ENCODE results near the gene PLXNA4. TPM values are rescaled to one million over a fixed set of nuclear protein-coding genes. Genes with fewer than 3 reads are reported as not detected.

The PLXNA4 gene
- total RNA-seq, 1 donor from 2014 or later, result 3.3 TPM

GRCh38 chr7:132349075-132349474, 227.2 kb downstream of the PLXNA4 start:
- Histone ChIP-seq H2AFZ (ENCODE audit: low read depth, low read length) (no peak overlapping the region), H3K27ac (ENCODE audit: low read depth, low read length) (no peak overlapping the region), H4K20me1 (ENCODE audit: insufficient read depth, low read length) (no peaks in the 10 kb centered on the region), H3K4me3 (ENCODE audit: insufficient read depth, low read depth, low read length) (no peak overlapping the region), H3K4me2 (ENCODE audit: low read length) (no peak overlapping the region), H3K36me3 (ENCODE audit: insufficient read depth, low read length) (no peaks in the 10 kb centered on the region), H3K79me2 (ENCODE audit: insufficient read depth, low read length) (no peaks in the 10 kb centered on the region), H3K9me3 (ENCODE audit: insufficient read depth, low read depth, low read length) (no peaks in the 10 kb centered on the region), H3K9ac (ENCODE audit: low read length) (no peak overlapping the region), H3K4me1 (ENCODE audit: insufficient read depth, low read length) (no peaks in the 10 kb centered on the region), H3K27me3 (ENCODE audit: insufficient read depth, low read length) (no peaks in the 10 kb centered on the region)
- DNase-seq (ENCODE audit: low read depth) (no peak), FAIRE-seq (no peak)
- Mint-ChIP-seq H3K36me3 (ENCODE audit: low read depth, unreplicated experiment) (no peaks in the 10 kb centered on the region), H3K9me3 (ENCODE audit: unreplicated experiment) (peaks cover 3% of the 10 kb centered on the region), H3K27me3 (ENCODE audit: low read depth, unreplicated experiment) (peaks cover 51% of the 10 kb centered on the region), H3K4me1 (ENCODE audit: low read depth, unreplicated experiment) (no peaks in the 10 kb centered on the region), H3K4me3 (ENCODE audit: unreplicated experiment) (no peak overlapping the region), H3K27ac (ENCODE audit: unreplicated experiment) (no peak overlapping the region)
- TF ChIP-seq EZH2 (IDR thresholded peaks at IDR 0.05; ENCODE audit: insufficient read depth, low read length), result no peak
- TF ChIP-seq, protein P1, sequence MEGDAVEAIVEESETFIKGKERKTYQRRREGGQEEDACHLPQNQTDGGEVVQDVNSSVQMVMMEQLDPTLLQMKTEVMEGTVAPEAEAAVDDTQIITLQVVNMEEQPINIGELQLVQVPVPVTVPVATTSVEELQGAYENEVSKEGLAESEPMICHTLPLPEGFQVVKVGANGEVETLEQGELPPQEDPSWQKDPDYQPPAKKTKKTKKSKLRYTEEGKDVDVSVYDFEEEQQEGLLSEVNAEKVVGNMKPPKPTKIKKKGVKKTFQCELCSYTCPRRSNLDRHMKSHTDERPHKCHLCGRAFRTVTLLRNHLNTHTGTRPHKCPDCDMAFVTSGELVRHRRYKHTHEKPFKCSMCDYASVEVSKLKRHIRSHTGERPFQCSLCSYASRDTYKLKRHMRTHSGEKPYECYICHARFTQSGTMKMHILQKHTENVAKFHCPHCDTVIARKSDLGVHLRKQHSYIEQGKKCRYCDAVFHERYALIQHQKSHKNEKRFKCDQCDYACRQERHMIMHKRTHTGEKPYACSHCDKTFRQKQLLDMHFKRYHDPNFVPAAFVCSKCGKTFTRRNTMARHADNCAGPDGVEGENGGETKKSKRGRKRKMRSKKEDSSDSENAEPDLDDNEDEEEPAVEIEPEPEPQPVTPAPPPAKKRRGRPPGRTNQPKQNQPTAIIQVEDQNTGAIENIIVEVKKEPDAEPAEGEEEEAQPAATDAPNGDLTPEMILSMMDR (IDR thresholded peaks at IDR 0.05; ENCODE audit: insufficient read depth, low read depth, low read length), result no peak

DNA sequence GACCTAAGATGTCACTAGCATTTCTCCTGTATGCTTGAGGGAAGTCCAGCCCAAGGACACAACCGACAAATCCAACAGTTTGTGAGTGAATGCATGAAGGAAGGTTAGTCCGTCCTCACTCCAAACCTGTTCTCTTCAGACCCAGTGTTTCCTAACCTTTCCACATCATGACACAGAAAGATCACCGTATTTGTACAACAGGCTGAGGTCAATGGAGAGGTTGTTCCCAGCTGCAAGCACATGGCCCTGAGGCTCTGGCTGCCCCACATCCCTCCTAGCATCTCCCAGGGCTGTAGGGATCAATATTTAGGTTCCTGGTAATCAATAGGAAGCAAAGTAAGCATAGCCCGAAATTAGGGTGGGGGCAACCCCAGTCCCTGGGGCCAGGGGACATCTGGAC, 227.9 kb downstream of the PLXNA4 start:
- no peaks in the 10 kb centered on the region for H4K20me1 ChIP-seq (ENCODE audit: insufficient read depth, low read length)
- H3K9me3 ChIP-seq (ENCODE audit: insufficient read depth, low read depth, low read length), result no peaks in the 10 kb centered on the region
- no peak overlapping the region for H3K27ac ChIP-seq (ENCODE audit: low read depth, low read length)
- no peak overlapping the region for H3K4me2 ChIP-seq (ENCODE audit: low read length)
- no peaks in the 10 kb centered on the region for H3K79me2 ChIP-seq (ENCODE audit: insufficient read depth, low read length)
- DNase-seq (ENCODE audit: low read depth) (no peak), FAIRE-seq (no peak)
- Mint-ChIP-seq H3K4me3 (ENCODE audit: unreplicated experiment) (no peak overlapping the region), H3K9me3 (ENCODE audit: unreplicated experiment) (peaks cover 3% of the 10 kb centered on the region), H3K4me1 (ENCODE audit: low read depth, unreplicated experiment) (no peaks in the 10 kb centered on the region), H3K27ac (ENCODE audit: unreplicated experiment) (no peak overlapping the region), H3K36me3 (ENCODE audit: low read depth, unreplicated experiment) (no peaks in the 10 kb centered on the region), H3K27me3 (ENCODE audit: low read depth, unreplicated experiment) (peaks cover 46% of the 10 kb centered on the region)
- H3K27me3 ChIP-seq (ENCODE audit: insufficient read depth, low read length), result no peaks in the 10 kb centered on the region
- no peaks in the 10 kb centered on the region for H3K4me1 ChIP-seq (ENCODE audit: insufficient read depth, low read length)
- no peak overlapping the region for H3K4me3 ChIP-seq (ENCODE audit: insufficient read depth, low read depth, low read length)
- H3K36me3 ChIP-seq (ENCODE audit: insufficient read depth, low read length), result no peaks in the 10 kb centered on the region
- TF ChIP-seq, protein P1 (IDR thresholded peaks at IDR 0.05; ENCODE audit: insufficient read depth, low read depth, low read length), result no peak
- TF ChIP-seq EZH2 (IDR thresholded peaks at IDR 0.05; ENCODE audit: insufficient read depth, low read length), result no peak
- H2AFZ ChIP-seq (ENCODE audit: low read depth, low read length), result no peak overlapping the region
- no peak overlapping the region for H3K9ac ChIP-seq (ENCODE audit: low read length)

GRCh38 chr7:132347858-132348257, 228.4 kb downstream of the PLXNA4 start:
- Histone ChIP-seq H2AFZ (ENCODE audit: low read depth, low read length) (no peak overlapping the region), H3K4me1 (ENCODE audit: insufficient read depth, low read length) (no peaks in the 10 kb centered on the region)

More at GRCh38 chr7:132347858-132348257, 228.4 kb downstream of the PLXNA4 start:
- no peaks in the 10 kb centered on the region for H3K36me3 ChIP-seq (ENCODE audit: insufficient read depth, low read length)
- Mint-ChIP-seq H3K4me3 (ENCODE audit: unreplicated experiment) (no peak overlapping the region), H3K27me3 (ENCODE audit: low read depth, unreplicated experiment) (peaks cover 47% of the 10 kb centered on the region), H3K36me3 (ENCODE audit: low read depth, unreplicated experiment) (no peaks in the 10 kb centered on the region), H3K4me1 (ENCODE audit: low read depth, unreplicated experiment) (no peaks in the 10 kb centered on the region), H3K27ac (ENCODE audit: unreplicated experiment) (no peak overlapping the region), H3K9me3 (ENCODE audit: unreplicated experiment) (peaks cover 3% of the 10 kb centered on the region)
- H4K20me1 ChIP-seq (ENCODE audit: insufficient read depth, low read length), result no peaks in the 10 kb centered on the region
- H3K27ac ChIP-seq (ENCODE audit: low read depth, low read length), result no peak overlapping the region
- no peak for FAIRE-seq
- H3K9ac ChIP-seq (ENCODE audit: low read length), result no peak overlapping the region
- H3K9me3 ChIP-seq (ENCODE audit: insufficient read depth, low read depth, low read length), result no peaks in the 10 kb centered on the region
- H3K79me2 ChIP-seq (ENCODE audit: insufficient read depth, low read length), result no peaks in the 10 kb centered on the region
- no peak overlapping the region for H3K4me2 ChIP-seq (ENCODE audit: low read length)
- no peak overlapping the region for H3K4me3 ChIP-seq (ENCODE audit: insufficient read depth, low read depth, low read length)
- DNase-seq (ENCODE audit: low read depth), result no peak
- TF ChIP-seq, protein P1 (IDR thresholded peaks at IDR 0.05; ENCODE audit: insufficient read depth, low read depth, low read length), result no peak
- TF ChIP-seq EZH2 (IDR thresholded peaks at IDR 0.05; ENCODE audit: insufficient read depth, low read length), result no peak
- no peaks in the 10 kb centered on the region for H3K27me3 ChIP-seq (ENCODE audit: insufficient read depth, low read length)

Measured in astrocyte (in vitro differentiated cells and primary cell).